K562 (cell line): Measurements from ENCODE around the gene ARHGAP9. TPM values are rescaled to one million over a fixed set of nuclear protein-coding genes. Genes with fewer than 3 reads are reported as not detected.

Experiments
- ARNT ChIP-seq, 2 experiments: fragments of 450-650 bp; IDR thresholded peaks; 2 replicates each; pipeline ENCODE4 v1.6.1; 2016; ENCODE audit warnings: mild to moderate bottlenecking in 1 of 2
- C11orf30 ChIP-seq: fragments of 450-650 bp; IDR thresholded peaks from 2 replicates; pipeline ENCODE4 v1.6.1; 2016; ENCODE audit warnings: low read depth, mild to moderate bottlenecking
- CBFB ChIP-seq: sonication (generic); formaldehyde crosslinking; IDR thresholded peaks from 2 replicates; pipeline ENCODE4 v1.4.0; 2020; ENCODE audit warnings: mild to moderate bottlenecking, missing genetic modification reagents
- CCAR2 ChIP-seq: fragments of 200-400 bp; formaldehyde crosslinking; IDR thresholded peaks from 2 replicates; pipeline ENCODE4 v1.6.1; 2017; ENCODE audit warnings: mild to moderate bottlenecking, low read depth, low read length
- ELF1 ChIP-seq: fragments of 200-800 bp; sonication (Bioruptor generic); IDR thresholded peaks from 2 replicates; pipeline ENCODE4 v1.6.1; 2016; ENCODE audit warnings: missing genetic modification characterization, missing compliant biosample characterization
- FOXJ2 ChIP-seq: fragments of 200-800 bp; sonication (Bioruptor generic); IDR thresholded peaks from 2 replicates; pipeline ENCODE4 v1.6.1; 2016; ENCODE audit warnings: missing genetic modification characterization, missing compliant biosample characterization
- GABPB2 ChIP-seq: fragments of 250-450 bp; sonication (Bioruptor Pico); conservative IDR thresholded peaks from 2 replicates; pipeline ENCODE4 v1.5.1; 2021; ENCODE audit warnings: mild to moderate bottlenecking
- MIER1 ChIP-seq: fragments of 450-650 bp; IDR thresholded peaks from 2 replicates; pipeline ENCODE4 v1.6.1; 2016; ENCODE audit warnings: antibody characterized with exemption, mild to moderate bottlenecking, low read depth
- POLR2AphosphoS5 ChIP-seq: IDR thresholded peaks from 2 replicates; pipeline ENCODE4 v1.6.1; 2011; ENCODE audit warnings: mild to moderate bottlenecking, low read depth, low read length, moderate library complexity; ENCODE audit not compliant: control insufficient read depth, insufficient read depth
- RBM15 ChIP-seq: fragments of 200-400 bp; formaldehyde crosslinking; IDR thresholded peaks from 2 replicates; pipeline ENCODE4 v1.6.1; 2018; ENCODE audit warnings: mild to moderate bottlenecking, low read length, moderate library complexity; ENCODE audit not compliant: insufficient read depth
- TGIF2 ChIP-seq: sonication (generic); formaldehyde crosslinking; IDR thresholded peaks from 2 replicates; pipeline ENCODE4 v1.8.1; 2022; ENCODE audit warnings: mild to moderate bottlenecking, missing genetic modification reagents, moderate library complexity
- ZNF311 ChIP-seq: fragments of 250-450 bp; sonication (Bioruptor Pico); IDR thresholded peaks from 2 replicates; pipeline ENCODE4 v1.4.0; 2020; ENCODE audit warnings: mild to moderate bottlenecking, moderate library complexity
- ZNF518B ChIP-seq: fragments of 250-450 bp; sonication (Bioruptor Pico); IDR thresholded peaks from 2 replicates; pipeline ENCODE4 v1.5.0; 2021; ENCODE audit warnings: mild to moderate bottlenecking, moderate library complexity
- ZNF551 ChIP-seq: fragments of 250-450 bp; sonication (Bioruptor Pico); IDR thresholded peaks from 2 replicates; pipeline ENCODE4 v1.5.0; 2021; ENCODE audit warnings: mild to moderate bottlenecking, moderate library complexity
- ZNF785 ChIP-seq: fragments of 250-450 bp; sonication (Bioruptor Pico); IDR thresholded peaks from 2 replicates; pipeline ENCODE4 v1.4.0; 2020; ENCODE audit warnings: mild to moderate bottlenecking
- polyA plus RNA-seq, 8 experiments: library from polyadenylated mRNA; depleted of rRNA in 4 of 8; stranded (reverse) in 5 of 8; unstranded in 3 of 8; fragments of >200 nt; fragmentation: Nextera tagmentation in 2 of 8; fragmentation: Illumina TruSeq in 1 of 8; extraction: Ambion mirVana in 2 of 8; extraction: Trizol in 1 of 8; gene quantifications; 2 replicates each; pipeline versions ENCODE4 v1.2.1 to v1.2.3, GENCODE V29; 2011 to 2014; ENCODE audit warnings: inconsistent platforms in 1 of 8, missing spikeins in 1 of 8
- total RNA-seq, 7 experiments: library from RNA; depleted of rRNA in 6 of 7; stranded (reverse); fragments of >200 nt in 6 of 7; fragmentation: Illumina TruSeq in 2 of 7; extraction: Trizol in 2 of 7; gene quantifications; 2 replicates each; pipeline versions ENCODE4 v1.2.1 to v1.2.3, GENCODE V29; 2011 to 2021; ENCODE audit warnings: low replicate concordance in 1 of 7
- TF ChIP-seq, protein P1 (sequence below): sonication (generic); formaldehyde crosslinking; IDR thresholded peaks from 2 replicates; pipeline ENCODE4 v1.8.0; 2022; ENCODE audit warnings: mild to moderate bottlenecking, missing genetic modification reagents
- TF ChIP-seq, protein P2 (sequence below): fragments of 250-450 bp; sonication (Bioruptor Pico); IDR thresholded peaks from 2 replicates; pipeline ENCODE4 v1.5.0; 2020; ENCODE audit warnings: mild to moderate bottlenecking

ARHGAP9 gene
- total and polyA plus RNA-seq, 9 of the 15 experiments (the other 6 are each of a cell fraction or from before 2014, with no cell fraction given), result 1.5 to 10.2 (median 5.1) TPM

GRCh38 chr12:57518176-57518919, 38.7 kb upstream of the ARHGAP9 start (continued):
- TF ChIP-seq ELF1, result no peak
- TF ChIP-seq TGIF2 (CRISPR knock-in tag), result 0 out of 2 replicates have a peak, but pooled peaks have one; percentile 10
- no peak for TF ChIP-seq MIER1
- TF ChIP-seq ZNF785 (CRISPR knock-in tag), result no peak
- no peak for TF ChIP-seq ZNF311 (CRISPR knock-in tag)
- no peak for TF ChIP-seq CBFB (CRISPR knock-in tag)
- TF ChIP-seq, protein P1, sequence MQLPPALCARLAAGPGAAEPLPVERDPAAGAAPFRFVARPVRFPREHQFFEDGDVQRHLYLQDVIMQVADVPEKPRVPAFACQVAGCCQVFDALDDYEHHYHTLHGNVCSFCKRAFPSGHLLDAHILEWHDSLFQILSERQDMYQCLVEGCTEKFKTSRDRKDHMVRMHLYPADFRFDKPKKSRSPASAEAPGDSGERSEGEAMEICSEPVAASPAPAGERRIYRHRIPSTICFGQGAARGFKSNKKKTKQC (CRISPR knock-in tag), result no peak
- TF ChIP-seq RBM15, result no peak
- no peak for TF ChIP-seq CCAR2
- TF ChIP-seq FOXJ2, result no peak
- TF ChIP-seq POLR2AphosphoS5, result no peak; the same call in none of the 2 replicates
- no peak for TF ChIP-seq ZNF518B (CRISPR knock-in tag)
- TF ChIP-seq C11orf30, result no peak
- TF ChIP-seq ARNT (IDR thresholded peaks at IDR 0.05), result no peak
- 0 out of 2 replicates have a peak, but pooled peaks have one; percentile 43 for TF ChIP-seq GABPB2
- TF ChIP-seq, protein P2, sequence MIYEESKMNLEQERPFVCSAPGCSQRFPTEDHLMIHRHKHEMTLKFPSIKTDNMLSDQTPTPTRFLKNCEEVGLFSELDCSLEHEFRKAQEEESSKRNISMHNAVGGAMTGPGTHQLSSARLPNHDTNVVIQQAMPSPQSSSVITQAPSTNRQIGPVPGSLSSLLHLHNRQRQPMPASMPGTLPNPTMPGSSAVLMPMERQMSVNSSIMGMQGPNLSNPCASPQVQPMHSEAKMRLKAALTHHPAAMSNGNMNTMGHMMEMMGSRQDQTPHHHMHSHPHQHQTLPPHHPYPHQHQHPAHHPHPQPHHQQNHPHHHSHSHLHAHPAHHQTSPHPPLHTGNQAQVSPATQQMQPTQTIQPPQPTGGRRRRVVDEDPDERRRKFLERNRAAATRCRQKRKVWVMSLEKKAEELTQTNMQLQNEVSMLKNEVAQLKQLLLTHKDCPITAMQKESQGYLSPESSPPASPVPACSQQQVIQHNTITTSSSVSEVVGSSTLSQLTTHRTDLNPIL (CRISPR knock-in tag), result no peak
- TF ChIP-seq ZNF551, result no peak
